ENCODE measurements around the gene AUTS2.

AUTS2 gene

GRCh38 chr7:69599955-69600709 lies 1.9 kb downstream of the AUTS2 start:
- DNase-seq (ENCODE audit: low read depth): no peak

DNA sequence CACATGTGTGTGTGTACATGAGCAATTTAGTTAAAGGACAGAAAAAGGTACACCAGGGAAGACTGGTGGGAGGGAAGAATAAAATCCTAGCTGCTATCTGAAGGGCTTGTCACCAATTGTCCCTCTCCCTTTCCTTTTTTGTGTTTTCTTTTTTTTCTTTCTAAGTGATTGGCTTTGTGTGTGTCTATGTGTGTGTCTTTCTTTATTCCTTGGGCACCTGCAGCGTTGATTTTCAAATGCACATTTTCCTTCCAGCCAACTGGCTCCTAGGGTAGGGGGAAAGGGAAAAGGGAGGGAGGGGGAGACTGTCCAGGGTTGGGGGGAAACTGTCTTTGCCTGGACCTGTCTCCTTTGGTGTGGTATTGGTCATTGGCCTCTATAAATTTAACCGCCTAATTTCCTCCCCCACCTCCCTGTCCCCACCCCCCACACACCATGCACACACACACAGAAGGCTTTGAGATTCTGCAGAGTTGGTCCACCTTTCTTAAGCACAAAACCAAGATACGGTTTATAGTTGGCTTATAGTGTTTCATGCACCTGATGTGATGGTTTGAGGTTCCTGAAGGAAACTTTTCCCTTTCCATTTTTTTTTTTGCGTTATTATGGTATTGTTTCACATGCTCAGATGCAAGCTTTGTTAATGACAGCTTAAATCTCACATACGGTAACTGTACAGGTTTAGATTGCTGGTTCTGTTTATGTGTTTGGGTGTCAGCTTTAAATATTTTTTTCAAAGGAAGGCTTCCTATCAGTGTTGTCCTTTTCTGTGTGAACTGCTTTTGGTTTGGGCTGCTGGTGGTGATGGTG lies 2.6 kb downstream of the AUTS2 start:
- DNase-seq (ENCODE audit: low read depth): no peak

- no peak for DNase-seq (ENCODE audit: low read depth)
Observed at GRCh38 chr7:69602522-69602921, 4.2 kb downstream of the AUTS2 start.

DNA sequence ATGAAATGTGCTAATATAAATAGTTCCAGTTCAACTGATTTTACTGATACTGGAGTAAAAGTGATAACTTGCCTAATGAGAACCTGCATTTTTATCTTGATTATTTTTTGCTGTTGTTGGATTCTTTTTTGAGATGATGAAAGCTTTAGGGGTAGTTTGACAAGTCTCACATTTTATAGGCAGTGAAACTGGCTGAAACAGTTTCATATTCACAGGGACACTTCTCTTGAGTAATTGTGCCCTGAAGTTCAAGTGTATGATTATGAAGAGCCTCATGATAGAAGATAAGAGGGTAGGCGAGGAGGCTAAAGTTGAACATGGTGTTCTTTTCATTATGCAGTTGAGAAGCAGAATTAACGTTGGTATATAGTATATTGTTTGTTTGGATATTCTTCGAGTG lies 5.1 kb downstream of the AUTS2 start:
- no peak for DNase-seq (ENCODE audit: low read depth)

DNA sequence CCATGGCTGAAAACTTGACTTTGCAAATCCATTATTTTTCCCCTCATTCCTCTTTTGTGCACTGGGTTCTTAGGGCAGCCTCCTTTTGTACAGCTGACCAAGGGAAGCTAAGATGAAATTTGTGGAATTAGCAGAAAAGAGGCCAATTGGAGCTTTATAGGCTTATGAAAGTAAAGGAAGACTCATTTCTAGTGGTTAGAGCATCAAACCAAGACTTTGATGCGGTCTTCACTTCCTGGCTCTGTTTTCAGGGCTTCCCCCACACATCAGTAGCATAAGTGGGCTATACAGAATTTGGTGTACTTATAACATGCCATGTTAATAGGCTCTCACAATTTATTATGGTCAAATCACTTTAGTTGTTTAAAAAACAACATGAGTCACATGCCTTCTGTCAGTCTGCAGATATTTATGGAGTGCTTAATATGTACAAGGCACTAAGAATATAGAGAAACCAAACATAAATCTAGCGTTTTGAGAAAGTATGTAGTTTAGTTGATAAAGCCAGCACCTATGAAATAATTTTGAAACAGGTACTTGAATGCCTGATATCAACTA lies 5.7 kb downstream of the AUTS2 start:
- DNase-seq (ENCODE audit: low read depth): no peak

DNA sequence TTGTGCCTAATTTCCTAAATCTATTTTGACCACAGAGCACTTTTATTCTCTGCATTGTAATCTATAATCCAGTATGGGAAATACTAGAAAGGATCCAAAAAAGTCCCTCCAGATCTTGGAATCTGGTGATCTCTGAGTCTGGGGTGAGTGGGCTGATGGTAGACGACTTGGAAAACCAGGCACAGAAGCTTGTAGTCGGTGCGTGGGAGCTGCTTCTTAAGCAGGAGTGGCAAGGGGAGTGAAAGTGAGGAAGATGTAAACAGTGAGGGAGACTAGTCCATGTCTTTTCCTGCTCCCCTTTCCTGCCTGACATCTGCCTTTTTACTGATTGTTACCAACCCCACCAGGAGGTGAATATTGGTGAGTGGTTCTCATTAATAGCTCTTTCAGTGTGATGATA lies 6.8 kb downstream of the AUTS2 start:
- DNase-seq (ENCODE audit: low read depth): no peak

DNA sequence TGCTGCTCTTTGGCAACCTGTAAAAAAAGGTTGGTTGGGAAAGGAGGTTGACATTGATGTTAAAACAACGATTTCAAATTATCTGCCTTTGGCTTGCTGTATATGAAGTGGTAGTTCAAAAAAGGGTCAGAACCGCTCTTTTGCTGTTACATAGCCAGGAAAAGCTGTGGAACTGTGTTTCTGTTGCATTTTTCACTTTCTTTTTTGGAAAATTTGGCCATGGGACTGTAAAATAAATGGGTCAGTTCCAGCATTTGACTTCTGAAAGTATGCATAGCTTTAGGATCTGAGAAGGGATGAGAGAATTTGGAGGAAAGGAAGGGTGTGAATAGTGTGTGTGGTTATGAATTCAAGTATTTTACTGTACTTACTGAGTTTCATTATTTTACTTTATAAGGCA lies 7.3 kb downstream of the AUTS2 start:
- DNase-seq (ENCODE audit: low read depth): no peak

DNA sequence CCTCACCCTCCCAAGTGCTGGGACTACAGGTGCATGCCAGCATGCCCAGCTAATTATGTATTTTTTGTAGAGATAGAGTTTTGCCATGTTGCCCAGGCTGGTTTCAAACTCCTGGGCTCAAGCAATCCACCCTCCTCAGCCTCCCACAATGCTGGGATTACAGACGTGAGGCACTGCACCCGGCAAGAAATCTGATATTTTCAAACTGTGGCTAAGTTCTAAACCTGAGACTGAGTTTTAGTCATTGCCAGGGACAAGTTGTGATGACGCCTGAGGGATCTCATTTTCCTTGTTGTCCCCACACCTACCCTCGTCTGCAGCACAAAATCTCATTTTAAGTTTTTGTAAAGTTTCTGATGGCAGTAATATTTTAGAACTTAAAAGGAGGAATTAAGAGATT lies 9.8 kb downstream of the AUTS2 start:
- no peak for DNase-seq (ENCODE audit: low read depth)

DNA sequence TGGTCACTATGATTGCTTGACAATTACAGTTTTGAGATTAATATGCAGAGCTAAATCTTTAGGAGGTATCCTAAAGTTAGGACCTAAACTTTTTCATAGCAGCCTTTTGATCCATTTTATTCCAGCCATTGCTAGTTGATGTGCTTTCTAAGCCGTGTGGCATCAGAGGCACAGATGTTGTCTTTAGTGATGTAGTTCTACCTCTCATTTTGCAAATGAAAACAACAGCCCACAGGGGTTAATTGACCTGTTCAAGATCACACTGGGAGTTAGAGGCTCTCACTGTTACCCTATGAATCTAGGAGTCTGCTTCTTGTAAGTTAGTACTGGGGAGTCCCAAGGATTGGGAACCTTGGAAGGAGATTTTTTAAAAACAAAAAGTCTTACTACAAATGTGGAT lies 10.6 kb downstream of the AUTS2 start:
- DNase-seq (ENCODE audit: low read depth): no peak

DNA sequence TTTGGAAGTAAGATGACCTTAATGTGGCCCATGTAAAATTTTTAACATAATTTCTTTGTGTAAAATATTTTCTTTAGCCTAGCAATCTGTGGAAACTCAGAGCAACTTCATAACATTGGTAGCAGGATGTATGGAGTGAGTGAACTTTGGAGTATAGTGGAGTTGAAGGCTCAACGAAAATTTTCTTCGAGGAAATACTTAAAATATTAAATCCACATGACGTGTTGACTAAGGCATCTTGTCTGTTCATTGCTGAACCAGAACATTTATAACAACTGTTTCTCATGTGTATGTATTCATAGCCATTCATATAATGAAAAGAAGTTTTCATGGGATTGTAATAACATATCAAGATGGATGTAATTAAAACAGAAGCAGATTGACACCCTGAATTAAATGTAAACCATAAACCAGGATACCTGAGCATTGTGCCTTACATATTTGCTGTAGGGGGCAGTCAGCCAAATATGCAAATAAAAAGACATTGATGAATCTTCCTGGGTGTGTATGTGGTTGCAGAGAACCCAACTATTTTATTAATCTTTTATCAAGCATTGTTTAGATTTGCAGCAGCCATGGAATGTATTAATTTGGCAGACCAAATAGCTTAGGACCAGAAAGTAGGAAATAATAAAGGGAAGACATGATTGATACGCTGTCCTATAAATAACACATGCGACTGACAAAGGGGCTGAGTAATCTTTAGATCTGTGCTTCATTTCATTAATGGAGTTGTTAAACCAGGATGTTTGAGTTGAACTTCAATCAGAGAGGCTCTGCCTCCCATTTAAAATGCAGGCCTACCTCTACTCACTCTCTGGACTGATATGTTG lies 11.5 kb downstream of the AUTS2 start:
- no peak for DNase-seq (ENCODE audit: low read depth)

- no peak for DNase-seq (ENCODE audit: low read depth)
Observed at GRCh38 chr7:69610374-69611084, 12.3 kb downstream of the AUTS2 start.

GRCh38 chr7:69612981-69613380 lies 14.7 kb downstream of the AUTS2 start:
- DNase-seq (ENCODE audit: low read depth): no peak

DNA sequence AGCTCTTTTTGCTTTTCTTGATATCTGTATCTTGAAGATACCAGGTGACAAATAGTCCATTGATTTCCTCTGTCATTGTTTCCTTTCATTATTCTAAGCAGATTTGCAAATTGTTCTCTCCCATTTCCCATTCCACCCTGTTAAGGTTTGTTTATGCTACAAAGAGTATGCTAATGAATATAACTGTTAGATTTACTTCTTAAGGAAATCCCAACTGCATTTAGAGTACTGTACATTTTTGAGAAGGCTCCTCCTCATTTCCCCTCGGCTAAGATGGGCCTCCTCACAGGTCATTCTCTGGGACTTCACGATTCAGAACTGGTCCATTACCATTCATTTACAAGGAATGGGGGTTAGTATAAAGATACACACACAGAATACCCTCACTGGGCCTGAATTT lies 15.6 kb downstream of the AUTS2 start:
- DNase-seq (ENCODE audit: low read depth): no peak

GRCh38 chr7:69615685-69616084 lies 17.4 kb downstream of the AUTS2 start:
- DNase-seq (ENCODE audit: low read depth): no peak

DNA sequence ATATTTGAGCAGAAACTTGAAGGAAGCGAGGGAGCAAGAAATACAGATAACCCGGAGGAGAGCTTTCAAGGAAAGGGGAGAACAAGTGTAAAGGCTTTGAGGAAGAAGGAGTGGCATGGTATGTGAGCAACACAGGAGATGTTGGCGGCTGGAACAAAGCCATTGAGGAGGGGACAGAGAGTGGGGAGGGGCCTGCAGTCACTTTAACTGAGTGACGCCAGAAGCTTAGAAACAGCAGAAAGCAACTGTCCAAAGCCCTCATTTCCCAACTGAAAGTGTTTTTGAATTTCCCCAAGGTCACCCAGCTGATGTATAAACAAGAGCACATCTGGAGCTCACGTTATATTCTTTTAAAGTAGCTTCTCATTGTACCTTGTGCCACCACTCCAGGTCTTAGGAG lies 19.1 kb downstream of the AUTS2 start:
- DNase-seq (ENCODE audit: low read depth): no peak

GRCh38 chr7:69619054-69619453 lies 20.8 kb downstream of the AUTS2 start:
- no peak for DNase-seq (ENCODE audit: low read depth)

GRCh38 chr7:69619635-69620034 lies 21.4 kb downstream of the AUTS2 start:
- DNase-seq (ENCODE audit: low read depth): no peak

DNA sequence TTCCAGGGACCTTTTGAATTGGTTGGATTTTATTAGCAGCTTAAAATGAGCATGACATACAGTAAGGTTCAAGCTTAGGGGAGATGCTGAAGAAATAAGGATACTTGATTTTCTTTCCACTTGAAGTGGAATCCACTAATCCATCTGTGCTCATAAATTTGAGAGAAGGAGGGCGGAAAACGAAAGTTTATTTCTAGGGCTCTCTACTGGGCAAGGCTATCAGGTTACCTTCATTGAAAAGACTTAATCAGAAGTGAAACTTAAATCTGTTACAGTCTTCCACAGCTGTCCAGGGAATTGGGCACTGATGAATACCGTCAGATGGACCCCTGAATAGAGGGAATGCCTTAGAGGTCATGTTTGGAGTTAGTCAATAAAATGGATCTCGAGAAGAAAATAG lies 21.8 kb downstream of the AUTS2 start:
- DNase-seq (ENCODE audit: low read depth): no peak

- DNase-seq (ENCODE audit: low read depth): no peak
Observed at GRCh38 chr7:69620650-69621049, 22.4 kb downstream of the AUTS2 start.

- DNase-seq (ENCODE audit: low read depth): no peak
Observed at GRCh38 chr7:69622014-69622835, 23.9 kb downstream of the AUTS2 start.

- DNase-seq (ENCODE audit: low read depth): no peak
Observed at GRCh38 chr7:69622960-69623359, 24.7 kb downstream of the AUTS2 start.
